Keratinocyte (primary cell): ENCODE data around the gene ARNT2.

Experiments
- EZH2 ChIP-seq: IDR thresholded peaks from one replicate; pipeline ENCODE4 v1.6.1; 2012; ENCODE audit warnings: inconsistent platforms, mild to moderate bottlenecking, low read length, moderate library complexity
- TF ChIP-seq, protein P1 (sequence below), 3 experiments: IDR thresholded peaks in 1 of 3; conservative IDR thresholded peaks in 1 of 3; optimal IDR thresholded peaks in 1 of 3; 2 replicates in 2 of 3; 3 replicates in 1 of 3; pipeline versions ENCODE3 to v1.5.1; 2011; ENCODE audit warnings: low read length in 3 of 3, mild to moderate bottlenecking in 3 of 3, moderate library complexity in 2 of 3, control low read depth in 1 of 3, inconsistent platforms in 1 of 3; ENCODE audit not compliant: insufficient read depth in 2 of 3; ENCODE audit errors: extremely low read depth in 1 of 3

DNA sequence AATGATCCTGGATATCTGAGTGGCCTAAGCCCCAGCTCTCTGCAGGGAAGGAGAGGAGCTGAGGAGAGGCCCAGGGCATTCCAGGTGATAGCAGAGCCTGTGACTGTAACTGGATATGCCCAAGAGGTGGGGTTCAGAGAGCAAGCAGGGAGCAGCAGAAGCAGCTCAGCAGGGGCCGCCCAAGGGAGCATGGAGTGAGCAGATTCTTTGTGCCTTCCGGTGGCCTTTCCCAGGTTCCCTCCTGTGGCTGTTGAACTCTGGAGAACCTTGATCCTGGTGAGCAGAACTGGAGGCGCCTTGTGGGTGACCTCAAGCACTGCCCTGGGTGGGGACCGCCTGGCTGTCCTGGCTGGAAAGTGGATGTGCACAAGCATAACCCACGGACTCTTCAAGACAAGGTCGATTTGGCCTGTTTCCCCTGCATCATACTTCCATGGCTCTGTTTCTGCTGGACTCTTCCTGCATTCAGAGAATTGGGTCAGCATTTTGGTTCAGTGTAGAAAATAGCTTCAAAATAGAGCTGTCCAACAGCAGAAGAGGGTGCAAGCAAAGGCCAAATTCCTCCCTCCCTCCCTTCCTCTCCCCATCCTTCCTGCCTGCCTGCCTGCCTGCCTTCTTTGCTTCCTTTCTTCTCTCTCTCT is 76.1 kb downstream of the ARNT2 start:
- TF ChIP-seq, protein P1, sequence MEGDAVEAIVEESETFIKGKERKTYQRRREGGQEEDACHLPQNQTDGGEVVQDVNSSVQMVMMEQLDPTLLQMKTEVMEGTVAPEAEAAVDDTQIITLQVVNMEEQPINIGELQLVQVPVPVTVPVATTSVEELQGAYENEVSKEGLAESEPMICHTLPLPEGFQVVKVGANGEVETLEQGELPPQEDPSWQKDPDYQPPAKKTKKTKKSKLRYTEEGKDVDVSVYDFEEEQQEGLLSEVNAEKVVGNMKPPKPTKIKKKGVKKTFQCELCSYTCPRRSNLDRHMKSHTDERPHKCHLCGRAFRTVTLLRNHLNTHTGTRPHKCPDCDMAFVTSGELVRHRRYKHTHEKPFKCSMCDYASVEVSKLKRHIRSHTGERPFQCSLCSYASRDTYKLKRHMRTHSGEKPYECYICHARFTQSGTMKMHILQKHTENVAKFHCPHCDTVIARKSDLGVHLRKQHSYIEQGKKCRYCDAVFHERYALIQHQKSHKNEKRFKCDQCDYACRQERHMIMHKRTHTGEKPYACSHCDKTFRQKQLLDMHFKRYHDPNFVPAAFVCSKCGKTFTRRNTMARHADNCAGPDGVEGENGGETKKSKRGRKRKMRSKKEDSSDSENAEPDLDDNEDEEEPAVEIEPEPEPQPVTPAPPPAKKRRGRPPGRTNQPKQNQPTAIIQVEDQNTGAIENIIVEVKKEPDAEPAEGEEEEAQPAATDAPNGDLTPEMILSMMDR (optimal IDR thresholded peaks at IDR 0.05 in 1 of 3, IDR thresholded peaks at IDR 0.05 in 1 of 3, conservative IDR thresholded peaks at IDR 0.05 in 1 of 3; ENCODE audit: extremely low read depth in 1 of 3, insufficient read depth in 2 of 3, low read length in 3 of 3) = no peak
- no peak for TF ChIP-seq EZH2
